ENCODE data around the gene EGFR. TPM values are rescaled to one million over a fixed set of nuclear protein-coding genes. Genes with fewer than 3 reads are reported as not detected.

The EGFR gene
- total and polyA plus RNA-seq, 2 experiments from 2014 or later, result 21.6 to 51.0 TPM

- Histone ChIP-seq H3K79me2 (peaks cover 59% of the 10 kb centered on the region), H3K4me3 (no peak overlapping the region), H2AFZ (no peak overlapping the region), H3K27me3 (no peaks in the 10 kb centered on the region), H3K4me1 (ENCODE audit: insufficient read depth) (peaks cover 39% of the 10 kb centered on the region), H4K20me1 (ENCODE audit: insufficient read depth, poor library complexity, severe bottlenecking) (no peaks in the 10 kb centered on the region), H3K27ac (no peak overlapping the region), H3K9me3 (ENCODE audit: low read depth) (no peaks in the 10 kb centered on the region), H3K4me2 (no peak overlapping the region), H3K9me2 (replicated peaks; ENCODE audit: insufficient read depth) (no peaks in the 10 kb centered on the region), H3K36me3 (replicated peaks; ENCODE audit: insufficient read depth, low read depth) (no peaks in the 10 kb centered on the region)
- DNase-seq (ENCODE audit: low spot score), result no peak
- no peak for TF ChIP-seq CTCF (IDR thresholded peaks at IDR 0.05; ENCODE audit: poor library complexity)
- TF ChIP-seq EZH2phosphoT487 (IDR thresholded peaks at IDR 0.05; ENCODE audit: low read depth, severe bottlenecking, unreplicated experiment), result no peak
- TF ChIP-seq EZH2 (IDR thresholded peaks at IDR 0.05; ENCODE audit: borderline replicate concordance), result no peak
- WGBS (ENCODE audit: low lambda C conversion rate, missing lambda C conversion rate), result 87% methylated on average over 7 of the region's 7 CpGs
Observed at GRCh38 chr7:55083206-55083605, 64.4 kb downstream of the EGFR start.

DNA sequence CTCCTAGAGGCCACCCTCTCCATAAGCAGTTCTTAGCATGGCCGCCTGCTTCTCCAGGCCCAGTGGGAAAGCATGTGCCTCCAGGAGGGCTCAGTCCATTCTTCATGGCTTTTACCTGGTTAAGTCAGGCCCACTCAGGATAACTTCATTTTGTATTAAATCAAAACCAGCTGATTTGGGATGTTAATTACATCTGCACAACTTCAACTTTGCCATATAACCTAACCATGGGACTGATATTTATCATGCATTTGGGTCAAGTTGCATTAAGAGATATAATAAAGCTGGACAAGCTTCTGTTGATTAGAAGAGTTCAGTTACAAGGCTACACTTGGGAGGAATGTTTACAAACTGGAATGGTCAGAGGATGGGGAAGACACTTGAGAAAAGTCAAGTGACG, 65.5 kb downstream of the EGFR start:
- WGBS (ENCODE audit: low lambda C conversion rate, missing lambda C conversion rate), result 98% methylated on average over 2 of the region's 2 CpGs
- H3K4me1 ChIP-seq (ENCODE audit: insufficient read depth), result peaks cover 30% of the 10 kb centered on the region
- no peak overlapping the region for H3K4me2 ChIP-seq
- H3K27me3 ChIP-seq, result no peaks in the 10 kb centered on the region
- no peak for DNase-seq (ENCODE audit: low spot score)
- no peak for TF ChIP-seq EZH2phosphoT487 (IDR thresholded peaks at IDR 0.05; ENCODE audit: low read depth, severe bottlenecking, unreplicated experiment)
- no peak for TF ChIP-seq CTCF (IDR thresholded peaks at IDR 0.05; ENCODE audit: poor library complexity)
- H3K4me3 ChIP-seq, result no peak overlapping the region
- no peak overlapping the region for H3K27ac ChIP-seq
- H3K9me3 ChIP-seq (ENCODE audit: low read depth), result no peaks in the 10 kb centered on the region
- H3K79me2 ChIP-seq, result peaks cover 63% of the 10 kb centered on the region
- no peaks in the 10 kb centered on the region for H4K20me1 ChIP-seq (ENCODE audit: insufficient read depth, poor library complexity, severe bottlenecking)
- H3K36me3 ChIP-seq (replicated peaks; ENCODE audit: insufficient read depth, low read depth), result no peaks in the 10 kb centered on the region
- no peaks in the 10 kb centered on the region for H3K9me2 ChIP-seq (replicated peaks; ENCODE audit: insufficient read depth)
- H2AFZ ChIP-seq, result no peak overlapping the region

DNA sequence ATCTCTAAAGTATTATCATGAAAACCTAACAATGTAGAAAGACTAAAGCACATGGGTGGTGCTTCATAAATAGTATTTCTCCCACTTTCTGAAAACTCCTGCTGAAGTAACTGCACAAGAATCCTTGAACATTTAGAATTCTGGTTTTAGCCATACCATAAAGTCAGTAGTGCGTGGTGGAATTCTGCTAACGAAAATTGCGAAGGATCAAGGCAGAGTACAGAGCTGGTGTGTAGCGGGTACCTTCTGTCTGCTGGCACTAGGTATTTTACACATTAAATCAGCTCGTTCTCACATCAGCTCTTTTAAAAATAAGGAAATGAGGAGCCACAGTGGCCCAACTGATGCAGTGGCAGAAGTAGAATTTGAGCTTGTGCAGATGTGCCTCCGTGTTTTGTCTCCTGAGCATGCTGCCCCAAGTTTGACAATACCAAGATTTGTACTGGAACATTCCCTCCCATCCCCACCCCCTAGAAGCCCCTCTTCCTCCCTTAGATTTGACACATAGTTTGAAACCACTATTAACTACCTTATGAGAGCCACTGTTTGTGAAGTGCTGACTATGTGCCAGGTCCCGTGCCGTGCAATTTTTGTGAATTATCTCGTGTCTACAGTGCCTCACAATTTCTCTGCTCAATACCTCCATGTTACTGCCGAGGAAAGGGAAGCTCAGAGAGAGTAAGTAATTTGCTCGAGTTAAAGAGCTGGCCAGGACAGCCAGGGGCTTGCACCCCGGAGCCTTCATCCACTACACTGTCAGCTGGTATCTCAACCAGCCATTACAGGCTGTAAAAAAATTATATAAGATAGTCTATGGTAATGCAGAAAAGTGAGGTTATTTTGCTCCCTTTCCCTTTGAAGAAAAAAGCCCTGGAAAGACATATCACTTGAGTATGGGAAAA, 66.9 kb downstream of the EGFR start:
- Histone ChIP-seq H3K4me3 (no peak overlapping the region), H3K4me2 (peak overlapping the region; percentile 65), H3K9me3 (ENCODE audit: low read depth) (no peaks in the 10 kb centered on the region), H3K27me3 (no peaks in the 10 kb centered on the region), H2AFZ (no peak overlapping the region), H3K79me2 (peaks cover 55% of the 10 kb centered on the region), H3K9me2 (replicated peaks; ENCODE audit: insufficient read depth) (no peaks in the 10 kb centered on the region), H3K27ac (peak overlapping the region; percentile 86), H3K4me1 (ENCODE audit: insufficient read depth) (peaks cover 26% of the 10 kb centered on the region), H4K20me1 (ENCODE audit: insufficient read depth, poor library complexity, severe bottlenecking) (no peaks in the 10 kb centered on the region), H3K36me3 (replicated peaks; ENCODE audit: insufficient read depth, low read depth) (no peaks in the 10 kb centered on the region)
- DNase-seq (ENCODE audit: low spot score), result no peak
- TF ChIP-seq EZH2phosphoT487 (IDR thresholded peaks at IDR 0.05; ENCODE audit: low read depth, severe bottlenecking, unreplicated experiment), result no peak
- WGBS (ENCODE audit: low lambda C conversion rate, missing lambda C conversion rate), result 77% methylated on average over 12 of the region's 12 CpGs

DNA sequence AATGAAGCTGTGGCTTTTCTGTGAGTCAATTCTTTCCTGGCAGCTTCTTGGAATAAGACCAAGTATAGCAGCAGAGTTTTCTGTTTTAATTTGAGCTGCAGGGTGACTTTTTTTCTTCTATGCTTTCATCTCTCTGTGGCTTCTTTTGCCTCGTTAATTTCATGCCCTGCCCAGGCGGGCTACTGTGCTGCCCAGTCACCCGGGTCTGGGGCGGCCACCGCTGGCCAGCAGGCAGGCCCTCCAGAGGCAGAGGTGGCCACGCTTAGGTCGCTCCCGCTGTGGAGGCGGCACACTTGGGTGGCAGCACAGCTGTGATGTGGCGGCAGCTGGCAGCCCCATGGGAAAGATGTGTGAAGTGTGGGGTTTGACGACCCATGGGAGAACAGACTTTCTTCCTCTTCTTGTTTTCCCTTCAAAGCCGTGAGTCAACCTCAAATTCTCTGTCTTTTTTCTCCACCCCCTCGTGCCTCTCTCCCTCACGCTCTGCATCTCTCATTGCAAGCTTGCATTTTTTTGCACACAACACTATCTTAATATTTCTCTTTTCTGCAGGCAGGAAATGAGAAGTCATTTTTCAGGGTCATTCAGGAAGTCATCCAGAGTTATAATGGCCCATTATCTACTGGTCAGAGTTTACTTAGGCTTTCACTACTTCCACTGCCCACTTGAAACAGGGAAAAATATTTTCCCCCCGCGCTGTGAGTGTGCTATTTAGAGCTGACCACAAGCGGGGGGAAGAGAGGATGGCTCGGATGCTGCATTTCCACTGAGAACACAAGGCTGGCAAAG, 67.8 kb downstream of the EGFR start:
- no peaks in the 10 kb centered on the region for H3K9me2 ChIP-seq (replicated peaks; ENCODE audit: insufficient read depth)
- WGBS (ENCODE audit: low lambda C conversion rate, missing lambda C conversion rate), result 70% methylated on average over 18 of the region's 18 CpGs
- DNase-seq (ENCODE audit: low spot score), result peak; percentile 35
- H3K4me1 ChIP-seq (ENCODE audit: insufficient read depth), result peaks cover 26% of the 10 kb centered on the region
- H3K79me2 ChIP-seq, result peaks cover 61% of the 10 kb centered on the region
- no peaks in the 10 kb centered on the region for H3K27me3 ChIP-seq
- peak overlapping the region; percentile 86 for H3K27ac ChIP-seq
- H3K9me3 ChIP-seq (ENCODE audit: low read depth), result no peaks in the 10 kb centered on the region
- no peak overlapping the region for H2AFZ ChIP-seq
- peak overlapping the region; percentile 65 for H3K4me2 ChIP-seq
- H4K20me1 ChIP-seq (ENCODE audit: insufficient read depth, poor library complexity, severe bottlenecking), result no peaks in the 10 kb centered on the region
- TF ChIP-seq CTCF (IDR thresholded peaks at IDR 0.05; ENCODE audit: poor library complexity) (no peak), EZH2 (IDR thresholded peaks at IDR 0.05; ENCODE audit: borderline replicate concordance) (no peak), EZH2phosphoT487 (IDR thresholded peaks at IDR 0.05; ENCODE audit: low read depth, severe bottlenecking, unreplicated experiment) (no peak)
- no peak overlapping the region for H3K4me3 ChIP-seq
- no peaks in the 10 kb centered on the region for H3K36me3 ChIP-seq (replicated peaks; ENCODE audit: insufficient read depth, low read depth)

All from hepatocyte (in vitro differentiated cells).